Lower leg skin (tissue), 4 donors: ENCODE results near the gene DOK5. TPM values are rescaled to one million over a fixed set of nuclear protein-coding genes. Genes with fewer than 3 reads are reported as not detected.

ENCODE experiments used
- DNase-seq, 2 donors: peaks; one replicate each; pipeline ENCODE4 v3.0.0-alpha.2; 2019; ENCODE audit warnings: low spot score in 2 of 2
- H3K4me3 ChIP-seq: fragments of 200-600 bp; sonication (generic); 2 replicates; pipeline ENCODE4 v1.5.1; 2017; ENCODE audit warnings: mild to moderate bottlenecking, low read depth; ENCODE audit not compliant: poor library complexity, severe bottlenecking
- CTCF ChIP-seq, 3 donors: fragments of 450-650 bp; IDR thresholded peaks; one replicate each; pipeline ENCODE4 v1.5.1; 2016; ENCODE audit warnings: antibody characterized with exemption in 3 of 3, mild to moderate bottlenecking in 3 of 3, moderate library complexity in 2 of 3
- POLR2A ChIP-seq, 2 donors: fragments of 450-650 bp; IDR thresholded peaks; one replicate each; pipeline ENCODE4 v1.6.1; 2016 to 2017; ENCODE audit warnings: antibody characterized with exemption in 2 of 2, mild to moderate bottlenecking in 1 of 2, moderate library complexity in 1 of 2
- WGBS, 2 donors: methylation state at CpG; one replicate each; pipeline ENCODE4 v1.1.5; 2018; 5-methylcytosine and 5-hydroxymethylcytosine counted together
- intact Hi-C: fragments of 100-400 bp; cut with DNase I; formaldehyde crosslinking; loops from one replicate; pipeline ENCODE4 v1.15.0; 2023; ENCODE audit warnings: low total_unique reads
- total RNA-seq, 4 donors: library from RNA; depleted of rRNA; stranded (reverse); fragments of >200 nt; gene quantifications; one replicate each; pipeline ENCODE4 v1.1.0, GENCODE V29; 2016

DOK5 gene
- total RNA-seq, 4 donors from 2014 or later: 0.23 to 1.3 (median 1.2) TPM; not detected in 1

- DNase-seq: no peak
- no peak overlapping the region for H3K4me3 ChIP-seq
- 67 to 71% methylated on average over 4 of the region's 4 CpGs for WGBS, 2 donors
- TF ChIP-seq CTCF (IDR thresholded peaks at IDR 0.05) (no peak), POLR2A (IDR thresholded peaks at IDR 0.05) (no peak)
- intact Hi-C loops: no loop called here
These were observed 26.8 kb downstream of the DOK5 start for GRCh38 chr20:54502179-54502578.

GRCh38 chr20:54506643-54507042 is 31.2 kb downstream of the DOK5 start:
- TF ChIP-seq CTCF (IDR thresholded peaks at IDR 0.05): no peak
- no peak for TF ChIP-seq POLR2A (IDR thresholded peaks at IDR 0.05)
- intact Hi-C loops: no loop called here
- 94 to 95% methylated on average over 6 of the region's 6 CpGs for WGBS, 2 donors
- no peak for DNase-seq
- no peak overlapping the region for H3K4me3 ChIP-seq

GRCh38 chr20:54510541-54511129 is 35.2 kb downstream of the DOK5 start:
- H3K4me3 ChIP-seq: no peak overlapping the region
- no peak for TF ChIP-seq POLR2A (IDR thresholded peaks at IDR 0.05)
- no peak for TF ChIP-seq CTCF (IDR thresholded peaks at IDR 0.05)
- intact Hi-C loops: no loop called here
- WGBS, 2 donors: 31 to 55% methylated on average over 7 of the region's 7 CpGs
- DNase-seq: no peak

GRCh38 chr20:54512694-54513093 is 37.3 kb downstream of the DOK5 start:
- TF ChIP-seq POLR2A (IDR thresholded peaks at IDR 0.05) (no peak), CTCF (IDR thresholded peaks at IDR 0.05) (no peak)
- DNase-seq: no peak
- intact Hi-C loops: no loop called here
- 82 to 86% methylated on average over 4 of the region's 4 CpGs for WGBS, 2 donors
- no peak overlapping the region for H3K4me3 ChIP-seq

- intact Hi-C loops: no loop called here
- no peak overlapping the region for H3K4me3 ChIP-seq
- 76 to 77% methylated on average over 3 of the region's 3 CpGs for WGBS, 2 donors
- DNase-seq: no peak
- no peak for TF ChIP-seq POLR2A (IDR thresholded peaks at IDR 0.05)
These were observed 38.7 kb downstream of the DOK5 start for GRCh38 chr20:54514028-54514607.

- WGBS, 2 donors: 64 to 68% methylated on average over 6 of the region's 6 CpGs
- no peak for TF ChIP-seq POLR2A (IDR thresholded peaks at IDR 0.05)
- no peak for TF ChIP-seq CTCF (IDR thresholded peaks at IDR 0.05)
- no peak for DNase-seq
- intact Hi-C loops: no loop called here
- H3K4me3 ChIP-seq: no peak overlapping the region
These were observed 40.6 kb downstream of the DOK5 start for GRCh38 chr20:54515793-54516628.
